ENCODE results near the gene TAF1. TPM values are rescaled to one million over a fixed set of nuclear protein-coding genes. Genes with fewer than 3 reads are reported as not detected.
A peak's percentile ranks its signal among the peaks of the same experiment; 100 is the strongest.

The TAF1 gene
- total RNA-seq, 1 donor from 2014 or later = 23.3 TPM

- Histone ChIP-seq H2AFZ (ENCODE audit: low read depth, low read length) (no peak overlapping the region), H3K9ac (ENCODE audit: low read length) (no peak overlapping the region), H4K20me1 (ENCODE audit: insufficient read depth, low read length) (no peaks in the 10 kb centered on the region), H3K36me3 (ENCODE audit: insufficient read depth, low read length) (peaks cover 9% of the 10 kb centered on the region), H3K9me3 (ENCODE audit: insufficient read depth, low read depth, low read length) (no peaks in the 10 kb centered on the region), H3K27me3 (ENCODE audit: insufficient read depth, low read length) (no peaks in the 10 kb centered on the region), H3K4me1 (ENCODE audit: insufficient read depth, low read length) (no peaks in the 10 kb centered on the region), H3K79me2 (ENCODE audit: insufficient read depth, low read length) (no peaks in the 10 kb centered on the region), H3K4me2 (ENCODE audit: low read length) (no peak overlapping the region), H3K27ac (ENCODE audit: low read depth, low read length) (no peak overlapping the region), H3K4me3 (ENCODE audit: insufficient read depth, low read depth, low read length) (no peak overlapping the region)
- DNase-seq (ENCODE audit: low read depth) (no peak), FAIRE-seq (no peak)
- Mint-ChIP-seq H3K9me3 (ENCODE audit: unreplicated experiment) (no peaks in the 10 kb centered on the region), H3K27me3 (ENCODE audit: low read depth, unreplicated experiment) (no peaks in the 10 kb centered on the region), H3K27ac (ENCODE audit: unreplicated experiment) (no peak overlapping the region), H3K36me3 (ENCODE audit: low read depth, unreplicated experiment) (peaks cover 5% of the 10 kb centered on the region), H3K4me3 (ENCODE audit: unreplicated experiment) (no peak overlapping the region), H3K4me1 (ENCODE audit: low read depth, unreplicated experiment) (no peaks in the 10 kb centered on the region)
- TF ChIP-seq CTCF (IDR thresholded peaks at IDR 0.05; ENCODE audit: insufficient read depth, low read depth, low read length) (no peak), EZH2 (IDR thresholded peaks at IDR 0.05; ENCODE audit: insufficient read depth, low read length) (no peak)
Measured at GRCh38 chrX:71466979-71467523, 100.9 kb downstream of the TAF1 start.

- Mint-ChIP-seq H3K4me1 (ENCODE audit: low read depth, unreplicated experiment) (peaks cover 3% of the 10 kb centered on the region), H3K27me3 (ENCODE audit: low read depth, unreplicated experiment) (no peaks in the 10 kb centered on the region), H3K36me3 (ENCODE audit: low read depth, unreplicated experiment) (peaks cover 2% of the 10 kb centered on the region), H3K27ac (ENCODE audit: unreplicated experiment) (no peak overlapping the region), H3K9me3 (ENCODE audit: unreplicated experiment) (no peaks in the 10 kb centered on the region), H3K4me3 (ENCODE audit: unreplicated experiment) (no peak overlapping the region)
- Histone ChIP-seq H4K20me1 (ENCODE audit: insufficient read depth, low read length) (no peaks in the 10 kb centered on the region), H3K27me3 (ENCODE audit: insufficient read depth, low read length) (no peaks in the 10 kb centered on the region), H3K79me2 (ENCODE audit: insufficient read depth, low read length) (no peaks in the 10 kb centered on the region), H3K9me3 (ENCODE audit: insufficient read depth, low read depth, low read length) (no peaks in the 10 kb centered on the region), H3K4me3 (ENCODE audit: insufficient read depth, low read depth, low read length) (no peak overlapping the region), H3K36me3 (ENCODE audit: insufficient read depth, low read length) (no peaks in the 10 kb centered on the region), H3K9ac (ENCODE audit: low read length) (no peak overlapping the region), H3K4me2 (ENCODE audit: low read length) (no peak overlapping the region), H3K4me1 (ENCODE audit: insufficient read depth, low read length) (no peaks in the 10 kb centered on the region), H2AFZ (ENCODE audit: low read depth, low read length) (no peak overlapping the region), H3K27ac (ENCODE audit: low read depth, low read length) (no peak overlapping the region)
- no peak for DNase-seq (ENCODE audit: low read depth)
- no peak for TF ChIP-seq EZH2 (IDR thresholded peaks at IDR 0.05; ENCODE audit: insufficient read depth, low read length)
- peak; percentile 89 for FAIRE-seq
Measured at GRCh38 chrX:71475785-71476540, 109.8 kb downstream of the TAF1 start.

GRCh38 chrX:71482228-71482958 lies 116.2 kb downstream of the TAF1 start:
- no peak overlapping the region for H3K9ac ChIP-seq (ENCODE audit: low read length)
- H4K20me1 ChIP-seq (ENCODE audit: insufficient read depth, low read length) = no peaks in the 10 kb centered on the region
- H3K4me2 ChIP-seq (ENCODE audit: low read length) = no peak overlapping the region
- Mint-ChIP-seq H3K9me3 (ENCODE audit: unreplicated experiment) (no peaks in the 10 kb centered on the region), H3K27ac (ENCODE audit: unreplicated experiment) (no peak overlapping the region), H3K4me1 (ENCODE audit: low read depth, unreplicated experiment) (no peaks in the 10 kb centered on the region), H3K27me3 (ENCODE audit: low read depth, unreplicated experiment) (no peaks in the 10 kb centered on the region), H3K4me3 (ENCODE audit: unreplicated experiment) (no peak overlapping the region), H3K36me3 (ENCODE audit: low read depth, unreplicated experiment) (no peaks in the 10 kb centered on the region)
- H3K4me1 ChIP-seq (ENCODE audit: insufficient read depth, low read length) = no peaks in the 10 kb centered on the region
- TF ChIP-seq EZH2 (IDR thresholded peaks at IDR 0.05; ENCODE audit: insufficient read depth, low read length) = no peak
- no peak for TF ChIP-seq CTCF (IDR thresholded peaks at IDR 0.05; ENCODE audit: insufficient read depth, low read depth, low read length)
- DNase-seq (ENCODE audit: low read depth) = no peak
- H2AFZ ChIP-seq (ENCODE audit: low read depth, low read length) = no peak overlapping the region
- H3K9me3 ChIP-seq (ENCODE audit: insufficient read depth, low read depth, low read length) = no peaks in the 10 kb centered on the region
- H3K79me2 ChIP-seq (ENCODE audit: insufficient read depth, low read length) = no peaks in the 10 kb centered on the region
- no peaks in the 10 kb centered on the region for H3K27me3 ChIP-seq (ENCODE audit: insufficient read depth, low read length)
- no peak overlapping the region for H3K4me3 ChIP-seq (ENCODE audit: insufficient read depth, low read depth, low read length)
- peak; percentile 26 for FAIRE-seq
- no peaks in the 10 kb centered on the region for H3K36me3 ChIP-seq (ENCODE audit: insufficient read depth, low read length)
- no peak overlapping the region for H3K27ac ChIP-seq (ENCODE audit: low read depth, low read length)
